CD4-positive, alpha-beta T cell (primary cell): ENCODE results near the gene KCND1. TPM values are rescaled to one million over a fixed set of nuclear protein-coding genes. Genes with fewer than 3 reads are reported as not detected.

Experiments
- ATAC-seq: fragments of 200-7000 bp; cut with Tn5 transposase; one replicate; pipeline ENCODE4 v1.10.0; 2022; ENCODE audit warnings: mild to moderate bottlenecking; ENCODE audit not compliant: poor library complexity
- CTCF ChIA-PET: fragments of 350-600 bp; sonication (Branson Sonifier 250); formaldehyde crosslinking; loops from one replicate; lab custom pipeline; 2021; ENCODE audit warnings: antibody characterized with exemption, inconsistent platforms; lab: Charles Lee
- POLR2A ChIA-PET: fragments of 350-600 bp; sonication (Branson Sonifier 250); formaldehyde crosslinking; loops from one replicate; lab custom pipeline; 2021; ENCODE audit warnings: antibody characterized with exemption, inconsistent platforms; lab: Charles Lee
- DNase-seq, 14 experiments: peaks; one replicate each; pipeline ENCODE4 v3.0.0-alpha.2; 2013 to 2020; ENCODE audit warnings: mixed read lengths in 2 of 14
- H3K27ac ChIP-seq, 2 donors: one replicate each; pipeline versions ENCODE4 v1.5.1 to v1.7.0; 2013; ENCODE audit warnings: low read length in 2 of 2, low read depth in 1 of 2, mild to moderate bottlenecking in 1 of 2
- H3K27me3 ChIP-seq, 2 experiments: 1 replicate in 1 of 2; 2 replicates in 1 of 2; pipeline versions ENCODE4 v1.6.1 to v1.7.0; 2013; ENCODE audit warnings: low read length in 2 of 2, control low read depth in 1 of 2, mild to moderate bottlenecking in 1 of 2, moderate library complexity in 1 of 2; ENCODE audit not compliant: insufficient read depth in 2 of 2, control insufficient read depth in 1 of 2
- H3K36me3 ChIP-seq: one replicate; pipeline ENCODE4 v1.6.1; 2013; ENCODE audit warnings: low read length, control low read depth; ENCODE audit not compliant: insufficient read depth
- H3K4me1 ChIP-seq: one replicate; pipeline ENCODE4 v1.6.1; 2013; ENCODE audit warnings: low read length, control low read depth; ENCODE audit not compliant: insufficient read depth
- H3K4me3 ChIP-seq: one replicate; pipeline ENCODE4 v1.5.1; 2013; ENCODE audit warnings: mild to moderate bottlenecking, low read length, moderate library complexity
- H3K9me3 ChIP-seq, 2 experiments: 1 replicate in 1 of 2; 2 replicates in 1 of 2; pipeline versions ENCODE4 v1.6.1 to v1.7.0; 2013; ENCODE audit warnings: low read length in 2 of 2, mild to moderate bottlenecking in 2 of 2, control low read depth in 1 of 2, moderate library complexity in 1 of 2; ENCODE audit not compliant: control insufficient read depth in 1 of 2, insufficient read depth in 1 of 2
- H3K27ac Mint-ChIP-seq: one replicate; pipeline ENCODE4 v1.8.0; 2020; ENCODE audit warnings: mixed read lengths
- H3K27me3 Mint-ChIP-seq: one replicate; pipeline ENCODE4 v1.8.0; 2021; ENCODE audit warnings: mixed read lengths
- H3K36me3 Mint-ChIP-seq: one replicate; pipeline ENCODE4 v1.8.0; 2021; ENCODE audit warnings: low read depth, mixed read lengths
- H3K4me1 Mint-ChIP-seq: one replicate; pipeline ENCODE4 v1.8.0; 2021; ENCODE audit warnings: low read depth, mixed read lengths
- H3K4me3 Mint-ChIP-seq: one replicate; pipeline ENCODE4 v1.8.0; 2020; ENCODE audit warnings: mild to moderate bottlenecking, mixed read lengths
- H3K9me3 Mint-ChIP-seq: one replicate; pipeline ENCODE4 v1.8.0; 2020; ENCODE audit warnings: mixed read lengths
- intact Hi-C, 2 experiments: fragments of 100-400 bp; cut with DNase I in 1 of 2; cut with micrococcal nuclease in 1 of 2; formaldehyde crosslinking; loops; one replicate each; pipeline versions ENCODE4 v1.15.1 to v1.9.0; 2023 to 2025; cut with DNase I, micrococcal nuclease
- total RNA-seq, 174 experiments: library from RNA in 2 of 174; stranded (reverse) in 2 of 174; gene quantifications; one replicate each; pipeline ENCODE4 v1.2.3 and lab custom pipeline; 2021 to 2026
- TF ChIP-seq, protein P1 (sequence below): fragments of 200-600 bp; IDR thresholded peaks from one replicate; pipeline ENCODE4 v1.8.0; 2022; ENCODE audit warnings: antibody characterized with exemption, mild to moderate bottlenecking

KCND1 gene
- total RNA-seq, 2 experiments from 2014 or later, result 1.5 to 2.7 TPM

- Mint-ChIP-seq H3K4me3 (no peak overlapping the region), H3K4me1 (no peaks in the 10 kb centered on the region), H3K36me3 (no peaks in the 10 kb centered on the region), H3K27me3 (no peaks in the 10 kb centered on the region), H3K9me3 (no peaks in the 10 kb centered on the region), H3K27ac (no peak overlapping the region)
- Histone ChIP-seq H3K36me3 (no peaks in the 10 kb centered on the region), H3K4me1 (peaks cover 2% of the 10 kb centered on the region), H3K4me3 (no peak overlapping the region), H3K9me3 (no peaks in the 10 kb centered on the region), H3K27ac (no peak overlapping the region), H3K27me3 (no peaks in the 10 kb centered on the region)
- TF ChIP-seq, protein P1, sequence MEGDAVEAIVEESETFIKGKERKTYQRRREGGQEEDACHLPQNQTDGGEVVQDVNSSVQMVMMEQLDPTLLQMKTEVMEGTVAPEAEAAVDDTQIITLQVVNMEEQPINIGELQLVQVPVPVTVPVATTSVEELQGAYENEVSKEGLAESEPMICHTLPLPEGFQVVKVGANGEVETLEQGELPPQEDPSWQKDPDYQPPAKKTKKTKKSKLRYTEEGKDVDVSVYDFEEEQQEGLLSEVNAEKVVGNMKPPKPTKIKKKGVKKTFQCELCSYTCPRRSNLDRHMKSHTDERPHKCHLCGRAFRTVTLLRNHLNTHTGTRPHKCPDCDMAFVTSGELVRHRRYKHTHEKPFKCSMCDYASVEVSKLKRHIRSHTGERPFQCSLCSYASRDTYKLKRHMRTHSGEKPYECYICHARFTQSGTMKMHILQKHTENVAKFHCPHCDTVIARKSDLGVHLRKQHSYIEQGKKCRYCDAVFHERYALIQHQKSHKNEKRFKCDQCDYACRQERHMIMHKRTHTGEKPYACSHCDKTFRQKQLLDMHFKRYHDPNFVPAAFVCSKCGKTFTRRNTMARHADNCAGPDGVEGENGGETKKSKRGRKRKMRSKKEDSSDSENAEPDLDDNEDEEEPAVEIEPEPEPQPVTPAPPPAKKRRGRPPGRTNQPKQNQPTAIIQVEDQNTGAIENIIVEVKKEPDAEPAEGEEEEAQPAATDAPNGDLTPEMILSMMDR, result no peak
- ChIA-PET CTCF (no interaction called here), POLR2A (no interaction called here)
- DNase-seq (no peak), ATAC-seq (no peak)
- intact Hi-C loops, result no loop called here
Observed at GRCh38 chrX:48965959-48966358, 5.7 kb downstream of the KCND1 start.

- POLR2A ChIA-PET, result no interaction called here
- intact Hi-C loops, result no loop called here
- H3K27ac ChIP-seq, result no peak overlapping the region
- no peaks in the 10 kb centered on the region for H3K36me3 ChIP-seq
- H3K27me3 Mint-ChIP-seq, result no peaks in the 10 kb centered on the region
- no peaks in the 10 kb centered on the region for H3K27me3 ChIP-seq
- H3K4me3 Mint-ChIP-seq, result no peak overlapping the region
- no peaks in the 10 kb centered on the region for H3K9me3 Mint-ChIP-seq
- H3K27ac Mint-ChIP-seq, result no peak overlapping the region
- H3K36me3 Mint-ChIP-seq, result peaks cover 21% of the 10 kb centered on the region
- ATAC-seq (no peak), DNase-seq (peak in 1 of 14 experiments; percentile 1)
- TF ChIP-seq, protein P1, result no peak
- no peak overlapping the region for H3K4me3 ChIP-seq
- no peaks in the 10 kb centered on the region for H3K9me3 ChIP-seq
- peaks cover 19% of the 10 kb centered on the region for H3K4me1 ChIP-seq
- H3K4me1 Mint-ChIP-seq, result peaks cover 19% of the 10 kb centered on the region
- CTCF ChIA-PET, result no interaction called here
Observed at GRCh38 chrX:48961585-48962091, 10.0 kb downstream of the KCND1 start.

GRCh38 chrX:48960291-48960690 is 11.4 kb downstream of the KCND1 start:
- no peak overlapping the region for H3K4me3 ChIP-seq
- Mint-ChIP-seq H3K4me1 (peaks cover 27% of the 10 kb centered on the region), H3K9me3 (no peaks in the 10 kb centered on the region), H3K4me3 (peak overlapping the region; percentile 60), H3K27me3 (no peaks in the 10 kb centered on the region), H3K36me3 (peaks cover 30% of the 10 kb centered on the region), H3K27ac (peak overlapping the region; percentile 99)
- H3K27ac ChIP-seq, result no peak overlapping the region
- H3K9me3 ChIP-seq, result no peaks in the 10 kb centered on the region
- intact Hi-C loops, result no loop called here
- peaks cover 12% of the 10 kb centered on the region for H3K36me3 ChIP-seq
- ChIA-PET CTCF (no interaction called here), POLR2A (interaction anchor here (5.4 kb wide), 1 partner anchor 21 kb away, joined by 150 read pairs; no protein-coding TSS in a partner anchor)
- DNase-seq (no peak), ATAC-seq (no peak)
- H3K27me3 ChIP-seq, result no peaks in the 10 kb centered on the region
- peaks cover 32% of the 10 kb centered on the region for H3K4me1 ChIP-seq
- TF ChIP-seq, protein P1, result no peak
